Renal cortex interstitium (tissue), 11 donors: ENCODE data around the gene FNDC10. TPM values are rescaled to one million over a fixed set of nuclear protein-coding genes. Genes with fewer than 3 reads are reported as not detected.

Experiments used
- DNase-seq, 11 donors: peaks; one replicate each; pipeline ENCODE4 v3.0.0-alpha.2; 2013; ENCODE audit warnings: low read depth in 9 of 11, low spot score in 4 of 11; ENCODE audit errors: extremely low read depth in 1 of 11
- polyA plus RNA-seq, 3 donors: library from polyadenylated mRNA; unstranded; fragments of 120-200 nt; gene quantifications; one replicate each; pipeline ENCODE4 v1.2.1, GENCODE V29; 2013; ENCODE audit not compliant: insufficient read length in 3 of 3

FNDC10 gene
- polyA plus RNA-seq, 3 donors = 1.8 to 4.8 (median 3.2) TPM

GRCh38 chr1:1591452-1591851, 8.5 kb downstream of the FNDC10 start:
- no peak for DNase-seq

DNA sequence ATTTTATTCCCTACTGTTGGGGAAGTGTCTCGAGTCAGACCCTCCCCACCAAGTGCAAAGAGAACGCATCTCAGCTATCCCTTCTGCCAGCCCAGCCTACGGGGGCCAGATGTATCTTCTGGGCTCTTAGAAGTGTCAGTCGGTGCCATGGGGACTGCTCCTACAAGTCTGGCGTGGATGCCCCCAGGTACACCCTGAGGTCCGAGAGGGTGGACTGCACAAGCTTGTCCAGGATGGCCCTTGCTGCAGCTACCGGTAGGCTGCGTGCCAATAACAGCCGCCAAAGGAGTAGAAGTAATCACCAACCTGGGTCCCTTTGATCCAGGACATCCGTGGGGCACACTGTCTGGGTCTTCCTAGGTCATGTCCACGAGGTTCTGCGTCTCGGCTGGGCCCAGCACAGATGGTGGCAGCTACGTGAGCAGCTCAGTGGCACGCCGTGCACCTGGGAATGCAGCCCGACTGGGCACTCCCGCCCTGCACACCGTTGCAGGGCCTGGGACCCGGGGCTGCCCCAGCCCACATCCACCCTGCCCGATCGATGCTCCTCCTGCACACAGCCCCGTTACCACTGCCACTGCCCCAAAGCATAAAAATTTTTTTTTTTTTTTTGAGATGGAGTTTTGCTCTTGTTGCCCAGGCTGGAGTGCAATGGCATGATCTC, 16.5 kb downstream of the FNDC10 start:
- no peak for DNase-seq

- DNase-seq = no peak
Measured at GRCh38 chr1:1582585-1583346, 17.2 kb downstream of the FNDC10 start.

DNA sequence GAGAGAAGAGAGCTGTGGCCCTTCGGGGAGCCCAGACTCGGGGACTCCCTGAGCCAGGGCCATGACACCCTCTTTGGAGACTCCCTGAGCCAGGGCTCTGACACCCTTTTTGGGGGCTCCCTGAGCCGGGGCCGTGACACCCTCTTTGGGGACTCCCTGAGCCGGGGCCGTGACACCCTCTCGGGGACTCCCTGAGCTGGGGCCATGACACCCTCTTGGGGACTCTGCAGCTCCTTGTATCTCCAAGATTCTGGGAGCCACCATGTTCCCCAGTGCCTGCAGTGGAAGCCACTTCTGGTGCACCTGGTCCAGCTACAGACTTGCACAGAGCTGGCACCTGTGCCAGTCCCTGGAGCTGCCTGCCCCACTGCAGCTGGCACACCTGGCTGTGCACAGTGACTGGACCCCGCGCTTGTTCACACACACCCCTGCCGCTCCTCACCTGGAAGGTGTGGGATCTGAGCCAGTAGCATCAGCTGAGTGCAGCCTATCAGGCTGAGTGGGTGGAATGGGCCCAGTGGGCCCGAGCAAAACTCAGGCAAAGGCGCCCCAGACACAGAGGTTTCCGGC, 21.5 kb downstream of the FNDC10 start:
- no peak for DNase-seq

GRCh38 chr1:1577367-1578011, 22.4 kb downstream of the FNDC10 start:
- DNase-seq = no peak

DNA sequence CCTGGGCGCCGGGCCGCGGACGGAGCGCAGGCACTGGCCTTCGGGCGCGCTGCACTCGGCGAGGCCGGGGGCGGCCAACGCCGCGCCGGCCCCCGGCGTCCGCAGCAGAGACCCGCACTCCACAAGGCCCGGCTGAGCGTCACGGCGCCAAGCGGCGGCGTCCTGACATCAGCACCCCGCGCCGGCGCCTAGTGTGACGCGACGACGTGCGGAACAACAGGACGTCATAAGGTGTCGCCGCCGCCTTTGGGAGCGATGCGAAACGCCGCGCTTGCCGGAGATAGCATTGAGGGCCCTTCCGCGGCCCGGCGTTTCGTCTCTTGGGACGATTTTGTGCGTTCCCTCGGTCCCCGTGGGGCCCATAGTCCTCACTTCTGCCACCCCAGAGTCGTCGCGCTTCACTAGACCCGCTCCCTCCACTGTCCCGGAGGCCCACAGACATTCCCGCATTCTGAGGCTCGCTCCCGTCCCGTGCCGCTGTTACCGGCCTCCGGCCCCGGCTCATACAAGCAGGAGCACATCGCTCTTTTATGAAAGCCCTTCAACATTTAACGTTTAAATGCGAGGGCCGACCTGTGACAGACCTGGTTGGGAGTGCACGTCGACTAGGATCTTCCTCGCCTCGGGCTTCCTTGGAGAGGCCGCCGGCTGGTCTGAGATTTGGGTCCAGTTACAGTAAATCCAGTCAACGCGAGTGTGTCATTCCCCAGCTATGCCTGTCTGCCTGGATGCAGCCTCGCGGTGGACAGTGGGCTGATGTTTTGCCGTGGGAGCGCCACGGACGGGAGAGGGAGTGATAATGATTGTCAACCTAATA, 25.0 kb downstream of the FNDC10 start, which contains the start of gene SSU72:
SSU72 (minus strand) TSS at position 143 of the 817 bp plus-strand sequence. CDS start 306 bp downstream, outside the sequence.
- DNase-seq = peak; percentile 81 to 92 (median 87)

DNA sequence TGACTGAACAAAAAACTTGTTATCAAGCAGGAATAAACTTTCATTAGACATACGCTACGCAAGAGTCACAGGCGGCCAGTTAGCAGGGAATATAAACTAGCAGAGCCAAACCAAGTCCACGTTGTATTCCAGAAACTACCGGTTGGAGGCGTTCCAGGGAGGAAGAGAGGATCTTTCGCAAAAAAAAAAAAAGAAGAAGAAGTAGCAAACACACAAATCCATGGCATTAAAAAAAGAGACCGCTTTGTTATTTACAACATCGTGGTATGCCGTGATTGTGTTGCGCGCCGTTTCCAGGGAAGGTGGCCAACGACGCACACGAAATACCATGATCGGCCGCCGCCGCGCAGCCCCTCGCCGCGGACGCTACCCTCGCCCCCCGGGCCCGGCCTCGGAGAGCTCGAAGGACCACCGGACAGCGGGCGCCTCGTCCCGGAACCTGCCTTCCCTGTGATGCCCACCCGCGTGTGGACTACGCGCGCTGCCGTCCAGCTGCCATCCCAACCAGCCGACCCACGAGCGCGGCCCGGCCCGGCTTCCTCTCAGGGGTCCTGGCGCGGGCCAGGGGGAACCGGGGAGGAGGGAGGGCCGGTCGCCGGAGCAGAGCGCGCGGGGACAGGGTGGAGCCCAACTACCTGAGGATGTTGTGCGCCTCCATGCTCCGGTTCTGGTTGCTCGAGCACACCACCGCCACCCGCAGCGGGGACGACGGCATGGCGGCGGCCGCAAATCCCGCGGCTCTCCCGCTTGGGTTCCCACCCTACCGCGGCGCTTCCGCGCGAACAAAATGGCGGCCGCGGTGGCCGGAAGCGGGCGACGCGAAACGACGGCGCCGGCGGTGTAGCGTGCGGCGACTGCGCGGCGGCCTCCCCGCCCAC, 25.9 kb downstream of the FNDC10 start:
- DNase-seq = peak in 8 of 11 donors; percentile 40 to 64 (median 57)

DNA sequence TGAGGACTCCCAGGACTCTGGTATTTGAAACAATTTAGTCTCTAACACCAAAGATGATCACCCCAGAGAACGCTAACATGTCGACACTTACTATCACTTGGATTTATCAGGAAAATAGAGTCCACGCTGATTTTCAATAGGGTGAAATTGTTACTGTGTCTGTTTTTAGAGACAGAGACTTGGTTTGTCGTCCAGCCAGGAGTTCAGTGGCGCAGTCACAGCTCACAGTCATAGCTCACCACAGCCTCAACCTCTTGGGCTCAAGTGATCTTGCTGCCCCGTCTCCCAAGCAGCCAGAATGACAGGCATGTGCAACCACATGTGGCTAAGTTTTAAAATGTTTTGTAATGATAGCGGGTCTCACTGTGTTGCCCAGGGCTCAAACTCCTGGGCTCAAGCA, 30.6 kb downstream of the FNDC10 start:
- DNase-seq = no peak

DNA sequence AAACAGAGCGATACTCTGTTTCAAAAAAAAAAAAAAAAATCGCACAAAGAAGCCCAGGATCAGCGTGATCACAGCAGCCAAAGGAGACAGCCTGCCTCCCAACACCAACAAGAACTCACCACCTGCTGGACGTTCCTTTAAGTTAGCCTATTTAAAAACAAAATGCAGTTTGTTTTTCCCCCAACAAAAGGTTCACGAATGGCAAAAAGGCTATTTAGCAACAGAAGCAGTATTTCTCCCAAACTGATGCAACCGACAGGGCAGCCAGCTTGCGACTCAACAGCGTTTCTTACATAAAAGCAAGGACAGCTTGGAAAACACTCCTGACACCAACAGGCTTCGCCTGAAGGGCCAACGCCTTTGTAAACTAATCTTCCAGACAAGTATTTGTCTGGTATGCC, 32.0 kb downstream of the FNDC10 start:
- DNase-seq = no peak

DNA sequence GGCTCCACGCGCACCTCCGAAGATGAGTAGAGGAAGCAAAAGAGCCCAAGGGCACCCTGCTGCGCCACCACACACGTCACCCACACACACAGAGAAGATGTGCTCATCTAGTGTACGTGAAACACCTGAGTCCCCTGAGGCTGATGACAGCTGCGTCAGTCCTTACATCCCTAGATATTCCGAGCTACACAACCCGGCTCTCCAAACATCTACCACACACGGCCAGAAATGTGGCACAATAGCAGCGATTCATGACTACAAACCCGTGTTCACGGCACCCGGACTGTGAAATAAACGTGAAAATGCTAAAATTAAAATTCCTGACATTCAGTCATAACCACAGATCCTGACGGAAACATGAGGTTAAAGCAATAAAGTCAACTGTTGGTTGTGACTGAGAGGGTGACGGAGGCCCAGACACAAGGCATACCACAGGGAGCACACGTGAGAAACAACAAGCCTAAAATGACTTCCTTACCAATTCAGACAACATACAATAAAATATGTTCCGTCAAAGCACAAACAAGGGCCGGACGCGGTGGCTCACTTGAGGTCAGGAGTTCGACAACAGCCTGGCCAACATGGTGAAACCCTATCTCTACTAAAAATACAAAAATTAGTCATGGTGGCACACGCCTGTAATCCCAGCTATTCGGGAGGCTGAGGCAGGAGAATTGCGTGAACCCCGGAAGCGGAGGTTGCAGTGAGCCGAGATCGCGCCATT, 32.6 kb downstream of the FNDC10 start:
- DNase-seq = no peak

DNA sequence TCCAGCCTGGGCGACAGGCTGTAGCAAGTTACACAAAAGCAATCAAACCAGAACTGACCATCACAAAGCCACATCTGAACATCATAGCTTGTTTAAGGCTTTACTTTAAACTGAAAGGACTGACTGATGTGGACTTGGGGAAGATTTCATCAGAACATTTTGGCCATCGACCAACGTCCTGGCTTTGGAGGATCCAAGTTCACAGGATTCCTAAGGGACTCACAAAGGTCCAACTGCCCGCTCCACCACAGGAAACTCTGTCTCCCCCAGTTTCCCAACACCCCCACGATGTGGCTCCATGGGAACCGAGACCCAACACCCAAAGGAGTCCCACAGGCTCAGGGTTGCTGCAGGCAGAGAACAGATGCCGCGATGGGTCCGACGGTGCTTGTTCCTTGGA, 34.6 kb downstream of the FNDC10 start:
- no peak for DNase-seq

- no peak for DNase-seq
Measured at GRCh38 chr1:1564268-1564667, 35.7 kb downstream of the FNDC10 start.

DNA sequence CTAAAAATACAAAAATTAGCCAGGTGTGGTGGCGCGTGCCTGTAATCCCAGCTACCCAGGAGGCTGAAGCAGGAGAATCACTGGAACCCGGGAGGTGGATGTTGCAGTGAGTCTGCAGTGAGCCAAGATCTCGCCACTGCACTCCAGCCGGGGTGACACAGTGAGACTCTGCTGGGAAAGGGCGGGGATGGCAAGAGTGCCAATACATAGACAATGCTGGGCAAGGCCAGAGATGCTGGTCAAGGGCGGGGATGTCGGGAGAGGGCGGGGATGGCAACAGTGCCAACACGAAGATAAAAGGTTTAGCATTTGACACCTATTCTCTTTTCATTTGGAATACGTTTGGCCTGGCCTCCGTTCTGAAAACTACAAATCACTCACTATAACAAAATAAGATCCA, 36.2 kb downstream of the FNDC10 start:
- DNase-seq = no peak

DNA sequence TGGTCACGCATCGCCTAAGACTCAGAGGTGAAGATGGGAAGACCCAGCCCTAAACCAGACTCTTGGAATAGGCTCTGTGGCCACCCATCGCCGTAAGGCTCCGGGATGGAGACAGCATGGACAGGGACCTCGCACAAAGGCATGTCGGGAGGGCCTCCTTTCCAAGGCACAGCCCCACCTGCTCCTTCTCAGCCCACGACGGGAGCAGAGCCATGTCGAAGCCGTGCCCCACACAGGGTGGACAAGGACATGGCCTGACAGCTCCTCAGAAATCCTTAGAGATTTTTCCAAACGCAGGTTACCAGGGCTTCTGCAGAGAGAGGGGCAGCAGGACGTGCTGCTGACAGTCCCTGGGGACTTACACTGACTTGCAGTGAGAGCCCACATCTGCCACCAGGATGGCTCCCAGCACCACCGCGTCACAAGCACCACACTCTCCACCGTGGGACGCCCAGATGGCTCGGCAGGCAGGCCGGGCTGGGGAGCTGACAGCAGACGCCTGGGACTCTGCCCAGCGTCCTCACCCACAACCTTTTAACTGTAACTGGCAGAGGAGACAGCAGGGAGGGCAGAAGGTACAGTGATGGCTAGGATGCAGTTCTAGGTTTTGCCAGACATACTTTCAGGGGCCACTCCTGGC, 37.3 kb downstream of the FNDC10 start:
- no peak for DNase-seq

- DNase-seq = no peak
Measured at GRCh38 chr1:1561801-1562470, 38.0 kb downstream of the FNDC10 start.

DNA sequence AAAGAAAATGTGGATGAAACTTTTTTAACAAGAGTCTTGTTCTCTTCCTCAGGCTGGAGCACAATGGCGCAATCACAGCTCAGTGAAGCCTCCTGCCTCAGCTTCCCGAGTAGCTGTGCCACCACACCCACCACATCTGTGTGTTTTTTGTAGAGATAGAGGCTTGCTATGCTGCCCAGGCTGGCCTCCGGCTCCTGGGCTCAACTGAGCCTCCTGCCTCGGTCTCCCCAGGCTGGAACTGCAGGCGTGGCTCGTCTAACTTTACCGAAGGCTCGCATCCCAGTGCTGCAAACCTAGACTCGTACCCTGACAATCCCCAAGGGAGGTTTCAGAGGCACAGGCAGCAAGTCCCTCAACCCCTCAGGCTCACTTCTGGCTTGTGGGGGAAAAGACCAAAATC, 39.8 kb downstream of the FNDC10 start:
- no peak for DNase-seq
